H1 (cell line): Measurements from ENCODE around the gene RAB3IP. TPM values are rescaled to one million over a fixed set of nuclear protein-coding genes. Genes with fewer than 3 reads are reported as not detected.

Experiments used
- CTCF ChIA-PET: fragments of 300-600 bp; sonication (Branson Sonifier 250); formaldehyde crosslinking; loops from one replicate; lab custom pipeline; 2021; ENCODE audit not compliant: partially characterized antibody; lab: Charles Lee
- POLR2A ChIA-PET: fragments of 300-600 bp; sonication (Branson Sonifier 250); formaldehyde crosslinking; loops from one replicate; lab custom pipeline; 2021; ENCODE audit warnings: inconsistent platforms; ENCODE audit not compliant: partially characterized antibody; lab: Charles Lee
- DNase-seq, 2 experiments: peaks; one replicate each; pipeline versions ENCODE4 v3.0.0 to v3.0.0-alpha.2; 2010 to 2022; ENCODE audit warnings: low spot score in 2 of 2, low read depth in 1 of 2, mixed read lengths in 1 of 2
- FAIRE-seq: peaks from 2 replicates; lab custom pipeline; 2011; peaks lifted over from hg19 to GRCh38; lab: Jason Lieb, UNC
- H2AFZ ChIP-seq: 2 replicates; pipeline ENCODE4 v1.8.1; 2012; ENCODE audit warnings: low read length, inconsistent platforms
- H2AK5ac ChIP-seq: 2 replicates; pipeline ENCODE4 v1.6.1; 2013; ENCODE audit warnings: low read depth, low read length
- H2BK120ac ChIP-seq: replicated peaks from 2 replicates; pipeline ENCODE3; 2013; ENCODE audit warnings: low read depth, low read length, inconsistent platforms
- H2BK12ac ChIP-seq: 2 replicates; pipeline ENCODE4 v1.6.1; 2013; ENCODE audit warnings: low read depth, low read length
- H2BK15ac ChIP-seq: 2 replicates; pipeline ENCODE4 v1.6.1; 2013; ENCODE audit warnings: low read length
- H2BK20ac ChIP-seq: 2 replicates; pipeline ENCODE4 v1.6.1; 2013; ENCODE audit warnings: low read length
- H2BK5ac ChIP-seq: 2 replicates; pipeline ENCODE4 v1.6.1; 2013; ENCODE audit warnings: low read depth, low read length
- H3K14ac ChIP-seq: 2 replicates; pipeline ENCODE4 v1.6.1; 2013; ENCODE audit warnings: inconsistent platforms; ENCODE audit not compliant: insufficient read length
- H3K18ac ChIP-seq: 2 replicates; pipeline ENCODE4 v1.6.1; 2013; ENCODE audit warnings: low read length; ENCODE audit errors: extremely low read depth
- H3K23ac ChIP-seq: 2 replicates; pipeline ENCODE4 v1.6.1; 2013; ENCODE audit warnings: inconsistent platforms; ENCODE audit not compliant: insufficient read length
- H3K23me2 ChIP-seq: 2 replicates; pipeline ENCODE4 v1.6.1; 2013; ENCODE audit warnings: low read depth, low read length
- H3K27ac ChIP-seq: 2 replicates; pipeline ENCODE4 v1.6.1; 2011; ENCODE audit warnings: low read depth, low read length, inconsistent platforms
- H3K27me3 ChIP-seq, 4 experiments: replicated peaks in 1 of 4; 1 replicate in 1 of 4; 2 replicates in 3 of 4; pipeline versions ENCODE4 v1.6.1 to v1.8.1; 2011 to 2013; ENCODE audit warnings: low read length in 3 of 4, mild to moderate bottlenecking in 3 of 4, inconsistent platforms in 2 of 4, mixed read lengths in 2 of 4, moderate library complexity in 1 of 4; ENCODE audit not compliant: control insufficient read depth in 3 of 4, insufficient read depth in 3 of 4; ENCODE audit errors: extremely low read depth in 1 of 4
- H3K36me3 ChIP-seq, 4 experiments: 2 replicates each; pipeline versions ENCODE4 v1.6.1 to v1.8.1; 2011 to 2013; ENCODE audit warnings: mild to moderate bottlenecking in 4 of 4, low read length in 3 of 4, moderate library complexity in 2 of 4, control low read depth in 1 of 4, inconsistent platforms in 1 of 4; ENCODE audit not compliant: insufficient read depth in 4 of 4, control insufficient read depth in 2 of 4
- H3K4ac ChIP-seq: replicated peaks from 2 replicates; pipeline ENCODE3; 2013; ENCODE audit warnings: low read length, low read depth, mixed read lengths, inconsistent platforms; ENCODE audit not compliant: insufficient read length
- H3K4me1 ChIP-seq, 4 experiments: replicated peaks in 1 of 4; 1 replicate in 1 of 4; 2 replicates in 3 of 4; pipeline versions ENCODE4 v1.6.1 to v1.8.1; 2011 to 2013; ENCODE audit warnings: low read length in 3 of 4, inconsistent platforms in 2 of 4, mixed read lengths in 1 of 4; ENCODE audit not compliant: insufficient read depth in 4 of 4, control insufficient read depth in 3 of 4
- H3K4me2 ChIP-seq, 2 experiments: 2 replicates each; pipeline versions ENCODE4 v1.6.1 to v1.8.1; 2011 to 2013; ENCODE audit warnings: low read depth in 2 of 2, low read length in 2 of 2, control low read depth in 1 of 2, inconsistent platforms in 1 of 2, mild to moderate bottlenecking in 1 of 2; ENCODE audit not compliant: insufficient read depth in 1 of 2
- H3K4me3 ChIP-seq, 4 experiments: fragments of 200-600, 300-600 bp in 1 of 4; sonication (generic), shearing (Covaris generic), sonication (Bioruptor Twin) in 1 of 4; 2 replicates each; pipeline versions ENCODE4 v1.5.1 to v1.8.1; 2011 to 2016; ENCODE audit warnings: low read length in 4 of 4, low read depth in 3 of 4, control low read depth in 2 of 4, inconsistent platforms in 2 of 4, mild to moderate bottlenecking in 2 of 4, mixed read lengths in 1 of 4, moderate library complexity in 1 of 4; ENCODE audit not compliant: insufficient read depth in 2 of 4; ENCODE audit errors: extremely low read depth in 1 of 4
- H3K56ac ChIP-seq: replicated peaks from 2 replicates; pipeline ENCODE3; 2013; ENCODE audit warnings: low read depth, mild to moderate bottlenecking, mixed read lengths, low read length, inconsistent platforms; ENCODE audit not compliant: insufficient read length
- H3K79me1 ChIP-seq: 2 replicates; pipeline ENCODE4 v1.6.1; 2013; ENCODE audit warnings: low read depth, low read length, control low read depth
- H3K79me2 ChIP-seq, 2 experiments: 2 replicates each; pipeline versions ENCODE4 v1.6.1 to v1.8.1; 2012 to 2013; ENCODE audit warnings: low read length in 2 of 2, mild to moderate bottlenecking in 2 of 2, inconsistent platforms in 1 of 2; ENCODE audit not compliant: insufficient read depth in 2 of 2, control insufficient read depth in 1 of 2
- H3K9ac ChIP-seq, 4 experiments: replicated peaks in 1 of 4; 1 replicate in 1 of 4; 2 replicates in 3 of 4; pipeline versions ENCODE4 v1.6.1 to v1.8.1; 2011 to 2013; ENCODE audit warnings: low read depth in 3 of 4, low read length in 3 of 4, control low read depth in 2 of 4, mild to moderate bottlenecking in 2 of 4, moderate library complexity in 2 of 4, inconsistent platforms in 1 of 4; ENCODE audit errors: extremely low read depth in 1 of 4
- H3K9me3 ChIP-seq, 2 experiments: 2 replicates each; pipeline versions ENCODE4 v1.6.1 to v1.8.1; 2012 to 2013; ENCODE audit warnings: mild to moderate bottlenecking in 2 of 2, moderate library complexity in 2 of 2, control low read depth in 1 of 2, inconsistent platforms in 1 of 2, low read depth in 1 of 2, low read length in 1 of 2, mixed read lengths in 1 of 2; ENCODE audit not compliant: insufficient read depth in 2 of 2
- H4K20me1 ChIP-seq, 2 experiments: replicated peaks in 1 of 2; 2 replicates each; pipeline versions ENCODE3 to v1.8.1; 2011 to 2013; ENCODE audit warnings: inconsistent platforms in 2 of 2, low read length in 2 of 2, mild to moderate bottlenecking in 1 of 2; ENCODE audit not compliant: insufficient read depth in 2 of 2, control insufficient read depth in 1 of 2
- H4K5ac ChIP-seq: 2 replicates; pipeline ENCODE4 v1.6.1; 2013; ENCODE audit warnings: low read length, low read depth, mixed read lengths, inconsistent platforms; ENCODE audit not compliant: insufficient read length
- H4K8ac ChIP-seq: 2 replicates; pipeline ENCODE4 v1.8.0; 2013; ENCODE audit warnings: mild to moderate bottlenecking, moderate library complexity, low read length, inconsistent platforms; ENCODE audit not compliant: insufficient read depth; ENCODE audit errors: extremely low read depth
- H4K91ac ChIP-seq: replicated peaks from 2 replicates; pipeline ENCODE3; 2013; ENCODE audit warnings: low read length, mixed read lengths, inconsistent platforms; ENCODE audit not compliant: insufficient read length
- CTCF ChIP-seq, 3 experiments: IDR thresholded peaks; 1 replicate in 2 of 3; 2 replicates in 1 of 3; pipeline versions ENCODE4 v1.5.1 to v1.6.1; 2011; ENCODE audit warnings: low read length in 3 of 3, mild to moderate bottlenecking in 3 of 3, inconsistent platforms in 2 of 3, low read depth in 1 of 3, moderate library complexity in 1 of 3; ENCODE audit not compliant: insufficient read depth in 1 of 3; ENCODE audit errors: control extremely low read depth in 1 of 3
- RFX5 ChIP-seq: IDR thresholded peaks from 2 replicates; pipeline ENCODE4 v1.6.1; 2011; ENCODE audit warnings: low read depth, low read length, improper control_type of control experiment, borderline replicate concordance
- WGBS, 2 experiments: shearing (Covaris generic) in 1 of 2; methylation state at CpG; one replicate each; pipeline versions ENCODE4 v1.1.6 to v1.1.7; 2013 to 2015; ENCODE audit warnings: low lambda C conversion rate in 2 of 2, mixed read lengths in 2 of 2, inconsistent platforms in 1 of 2, low coverage in 1 of 2, missing lambda C conversion rate in 1 of 2; ENCODE audit not compliant: insufficient replicate concordance in 2 of 2, insufficient coverage in 1 of 2, insufficient read length in 1 of 2; ENCODE audit errors: extremely low coverage in 1 of 2, missing lambda C conversion rate in 1 of 2; 5-methylcytosine and 5-hydroxymethylcytosine counted together
- polyA plus RNA-seq, 7 experiments: library from polyadenylated mRNA; depleted of rRNA in 3 of 7; stranded (reverse) in 5 of 7; unstranded in 2 of 7; fragments of >200 nt in 5 of 7; fragments of 200-250 nt in 2 of 7; gene quantifications; 1 replicate in 5 of 7; 2 replicates in 1 of 7; 4 replicates in 1 of 7; pipeline versions ENCODE4 v1.2.1 to v1.2.3, GENCODE V29; 2011 to 2013; ENCODE audit warnings: missing spikeins in 2 of 7, mixed read lengths in 2 of 7
- total RNA-seq: library from RNA; stranded (reverse); fragmentation: NEBNext Ultra II Directional; extraction: Animal tissue kit (Norgen Biotek cat#: 25700); gene quantifications from 2 replicates; pipeline ENCODE4 v1.2.1, GENCODE V29; 2021

Gene RAB3IP
- total and polyA plus RNA-seq, 2 of the 8 experiments (the other 6 are each of a cell fraction or from before 2014, with no cell fraction given), result 17.7 to 34.6 TPM

- ChIA-PET CTCF (no interaction called here), POLR2A (no interaction called here)
- Histone ChIP-seq H3K23ac (no peak overlapping the region), H4K20me1 (no peaks in the 10 kb centered on the region), H2BK12ac (no peak overlapping the region), H3K4ac (no peak overlapping the region), H3K4me1 (no peaks in the 10 kb centered on the region), H2BK15ac (no peak overlapping the region), H3K9me3 (no peaks in the 10 kb centered on the region), H3K56ac (no peak overlapping the region), H4K5ac (no peak overlapping the region), H3K79me1 (no peaks in the 10 kb centered on the region), H3K4me3 (no peak overlapping the region), H3K4me2 (no peak overlapping the region), H3K79me2 (no peaks in the 10 kb centered on the region), H2BK120ac (no peak overlapping the region), H3K9ac (no peak overlapping the region), H3K36me3 (no peaks in the 10 kb centered on the region), H3K14ac (no peak overlapping the region), H2AK5ac (no peak overlapping the region), H3K27me3 (no peaks in the 10 kb centered on the region), H2AFZ (no peak overlapping the region), H3K23me2 (no peaks in the 10 kb centered on the region), H4K91ac (no peak overlapping the region), H3K18ac (no peak overlapping the region), H3K27ac (no peak overlapping the region), H2BK5ac (no peak overlapping the region), H4K8ac (no peak overlapping the region), H2BK20ac (no peak overlapping the region)
- 88% methylated on average over 3 of the region's 3 CpGs; no CpG with 5 or more reads in 1 of the 2 experiments for WGBS, 2 experiments
- no peak for FAIRE-seq
- TF ChIP-seq RFX5 (no peak), CTCF (IDR thresholded peaks at IDR 0.05; ENCODE audit: control extremely low read depth in 1 of 3, insufficient read depth in 1 of 3, low read depth in 1 of 3, low read length in 3 of 3) (peak in 1 of 3 experiments; percentile 5; a peak in 1 of 4 replicates)
- DNase-seq, result no peak
These were observed 30.0 kb upstream of the RAB3IP start for GRCh38 chr12:69708649-69709048.
